ENCODE measurements around the gene NLK.

GRCh38 chr17:28133562-28133970, 91.1 kb downstream of the NLK start:
- no peak for TF ChIP-seq MAX (IDR thresholded peaks at IDR 0.05; ENCODE audit: low read depth, low read length)
- TF ChIP-seq CTCF (IDR thresholded peaks at IDR 0.05; ENCODE audit: low read depth, low read length) = no peak
- TF ChIP-seq POLR2A (IDR thresholded peaks at IDR 0.05; ENCODE audit: extremely low read depth, insufficient read length) = no peak
- TF ChIP-seq MYC (IDR thresholded peaks at IDR 0.05; ENCODE audit: low read depth, low read length) = no peak
